Liver (tissue), 9 donors: Measurements from ENCODE around the gene SLC8A1. TPM values are rescaled to one million over a fixed set of nuclear protein-coding genes. Genes with fewer than 3 reads are reported as not detected.
A peak's percentile ranks its signal among the peaks of the same experiment; 100 is the strongest.

Experiments used
- DNase-seq: peaks from one replicate; pipeline ENCODE4 v3.0.0-alpha.2; 2017; ENCODE audit warnings: low spot score
- H3K27ac ChIP-seq, 2 donors: one replicate each; pipeline ENCODE4 v1.7.0; 2013; ENCODE audit warnings: inconsistent platforms in 2 of 2, low read length in 2 of 2, control low read depth in 1 of 2, low read depth in 1 of 2, mild to moderate bottlenecking in 1 of 2
- H3K27me3 ChIP-seq, 4 donors: one replicate each; pipeline versions ENCODE4 v1.6.1 to v1.7.0; 2013; ENCODE audit warnings: low read length in 3 of 4, inconsistent platforms in 1 of 4, mild to moderate bottlenecking in 1 of 4, moderate library complexity in 1 of 4; ENCODE audit not compliant: control insufficient read depth in 4 of 4, insufficient read depth in 4 of 4
- H3K36me3 ChIP-seq, 4 donors: one replicate each; pipeline versions ENCODE4 v1.6.1 to v1.7.0; 2013; ENCODE audit warnings: low read length in 3 of 4, mild to moderate bottlenecking in 3 of 4, low read depth in 1 of 4, moderate library complexity in 1 of 4; ENCODE audit not compliant: control insufficient read depth in 4 of 4, insufficient read depth in 3 of 4
- H3K4me1 ChIP-seq, 4 donors: one replicate each; pipeline versions ENCODE4 v1.6.1 to v1.7.0; 2013; ENCODE audit warnings: low read length in 3 of 4, mild to moderate bottlenecking in 3 of 4, moderate library complexity in 1 of 4; ENCODE audit not compliant: control insufficient read depth in 4 of 4, insufficient read depth in 4 of 4
- H3K4me3 ChIP-seq, 3 donors: one replicate each; pipeline versions ENCODE4 v1.6.1 to v1.7.0; 2013; ENCODE audit warnings: low read length in 3 of 3, control low read depth in 1 of 3, low read depth in 1 of 3, mild to moderate bottlenecking in 1 of 3
- H3K9ac ChIP-seq, 2 donors: one replicate each; pipeline ENCODE4 v1.7.0; 2013; ENCODE audit warnings: low read length in 2 of 2, mild to moderate bottlenecking in 2 of 2, moderate library complexity in 2 of 2, control low read depth in 1 of 2, low read depth in 1 of 2
- H3K9me3 ChIP-seq, 4 donors: one replicate each; pipeline versions ENCODE4 v1.6.1 to v1.7.0; 2013; ENCODE audit warnings: low read length in 3 of 4; ENCODE audit not compliant: control insufficient read depth in 4 of 4
- ATF3 ChIP-seq: IDR thresholded peaks from 2 replicates; pipeline ENCODE4 v1.6.1; 2016; ENCODE audit warnings: antibody characterized with exemption
- EGR1 ChIP-seq, 2 donors: IDR thresholded peaks; 2 replicates each; pipeline ENCODE4 v1.6.1; 2016 to 2018; ENCODE audit warnings: antibody characterized with exemption in 2 of 2, low read depth in 2 of 2
- FOXA1 ChIP-seq: IDR thresholded peaks from 2 replicates; pipeline ENCODE4 v1.6.1; 2016; ENCODE audit warnings: antibody characterized with exemption
- FOXA2 ChIP-seq: IDR thresholded peaks from 2 replicates; pipeline ENCODE4 v1.6.1; 2016; ENCODE audit warnings: antibody characterized with exemption
- GABPA ChIP-seq, 2 donors: IDR thresholded peaks in 1 of 2; conservative IDR thresholded peaks in 1 of 2; 2 replicates each; pipeline ENCODE4 v1.6.1; 2016; ENCODE audit warnings: antibody characterized with exemption in 2 of 2, mild to moderate bottlenecking in 1 of 2, moderate library complexity in 1 of 2
- HNF4A ChIP-seq, 2 donors: conservative IDR thresholded peaks; 2 replicates each; pipeline ENCODE4 v1.6.1; 2016; ENCODE audit warnings: antibody characterized with exemption in 2 of 2, mild to moderate bottlenecking in 2 of 2
- HNF4G ChIP-seq: IDR thresholded peaks from 2 replicates; pipeline ENCODE4 v1.6.1; 2016; ENCODE audit warnings: antibody characterized with exemption
- JUND ChIP-seq, 2 donors: IDR thresholded peaks; 2 replicates each; pipeline ENCODE4 v1.6.1; 2016; ENCODE audit warnings: antibody characterized with exemption in 2 of 2
- NR2F2 ChIP-seq: IDR thresholded peaks from 2 replicates; pipeline ENCODE4 v1.6.1; 2016; ENCODE audit warnings: antibody characterized with exemption
- RAD21 ChIP-seq, 2 donors: IDR thresholded peaks; 2 replicates each; pipeline ENCODE4 v1.6.1; 2016; ENCODE audit warnings: antibody characterized with exemption in 2 of 2, mild to moderate bottlenecking in 2 of 2
- REST ChIP-seq: IDR thresholded peaks from 2 replicates; pipeline ENCODE4 v1.6.1; 2016; ENCODE audit warnings: antibody characterized with exemption, mild to moderate bottlenecking
- RXRA ChIP-seq, 2 donors: IDR thresholded peaks; 2 replicates each; pipeline ENCODE4 v1.6.1; 2017 to 2018; ENCODE audit warnings: antibody characterized with exemption in 2 of 2, mild to moderate bottlenecking in 1 of 2
- SP1 ChIP-seq: IDR thresholded peaks from 2 replicates; pipeline ENCODE4 v1.6.1; 2018; ENCODE audit warnings: antibody characterized with exemption, mild to moderate bottlenecking
- TAF1 ChIP-seq: conservative IDR thresholded peaks from 2 replicates; pipeline ENCODE4 v1.6.1; 2016; ENCODE audit warnings: antibody characterized with exemption, mild to moderate bottlenecking
- YY1 ChIP-seq: IDR thresholded peaks from 2 replicates; pipeline ENCODE4 v1.6.1; 2016; ENCODE audit warnings: antibody characterized with exemption, mild to moderate bottlenecking
- ZBTB33 ChIP-seq: IDR thresholded peaks from 2 replicates; pipeline ENCODE4 v1.6.1; 2016; ENCODE audit warnings: antibody characterized with exemption
- WGBS: extraction: QIAGEN DNeasy Blood & Tissue Kit; methylation state at CpG from one replicate; pipeline ENCODE4 v1.1.7; 2013; 5-methylcytosine and 5-hydroxymethylcytosine counted together
- polyA plus RNA-seq, 2 donors: library from polyadenylated mRNA; stranded (reverse) in 1 of 2; unstranded in 1 of 2; fragments of 200-250 nt in 1 of 2; fragments of >200 nt in 1 of 2; fragmentation: Nextera tagmentation in 1 of 2; extraction: Ambion mirVana in 1 of 2; gene quantifications; one replicate each; pipeline versions ENCODE4 v1.2.1 to v1.2.3, GENCODE V29; 2013 to 2015
- total RNA-seq, 2 donors: library from RNA; depleted of rRNA; stranded (reverse); fragments of >200 nt; gene quantifications; one replicate each; pipeline ENCODE4 v1.2.3, GENCODE V29; 2014
- TF ChIP-seq, protein P1 (sequence below): IDR thresholded peaks from 2 replicates; pipeline ENCODE4 v1.6.1; 2016; ENCODE audit warnings: antibody characterized with exemption
- TF ChIP-seq, protein P2 (sequence below): fragments of 150-350 bp; IDR thresholded peaks from 2 replicates; pipeline ENCODE4 v1.5.1; 2017; ENCODE audit warnings: improper control_type of control experiment, low read depth, low read length; ENCODE audit not compliant: missing input control
- donor health status: healthy.
- donor health status: healthy.
- donor health status: healthy.
- donor health status: healthy.
- donor health status: healthy.

SLC8A1 gene
- total and polyA plus RNA-seq, 4 donors: 1.2 to 18.5 (median 8.2) TPM

GRCh38 chr2:40397765-40398164, 54.1 kb downstream of the SLC8A1 start:
- Histone ChIP-seq H3K36me3 (no peaks in the 10 kb centered on the region), H3K27ac (no peak overlapping the region), H3K27me3 (no peaks in the 10 kb centered on the region), H3K4me1 (no peaks in the 10 kb centered on the region), H3K4me3 (no peak overlapping the region), H3K9ac (no peak overlapping the region), H3K9me3 (no peaks in the 10 kb centered on the region)
- WGBS: 73% methylated on average over 1 of the region's 1 CpG
- no peak for DNase-seq
- TF ChIP-seq RXRA (IDR thresholded peaks at IDR 0.05): peak; percentile 68 to 69
- TF ChIP-seq SP1: peak; percentile 34
- no peak for TF ChIP-seq YY1

DNA sequence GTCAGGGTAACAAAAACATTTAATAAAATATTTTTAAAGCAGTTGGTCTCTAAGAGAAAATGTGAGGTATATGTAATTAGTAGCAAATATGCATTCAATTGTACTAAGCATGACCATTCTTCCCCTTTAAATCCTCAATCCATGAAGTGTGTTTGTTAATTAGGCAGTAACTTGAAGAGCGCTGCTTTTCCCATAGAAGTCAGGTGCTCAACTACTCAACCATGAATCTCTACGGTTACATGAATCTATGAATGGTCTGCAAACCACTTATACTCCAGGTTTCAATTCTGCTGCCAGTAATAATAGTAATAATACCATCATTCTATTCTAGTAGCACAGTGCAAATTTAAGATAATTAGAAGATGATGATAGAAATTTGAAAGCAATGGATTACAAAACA, 55.8 kb downstream of the SLC8A1 start:
- Histone ChIP-seq H3K36me3 (no peaks in the 10 kb centered on the region), H3K4me3 (no peak overlapping the region), H3K4me1 (no peaks in the 10 kb centered on the region), H3K27me3 (no peaks in the 10 kb centered on the region), H3K9me3 (no peaks in the 10 kb centered on the region), H3K27ac (no peak overlapping the region), H3K9ac (no peak overlapping the region)
- TF ChIP-seq NR2F2: no peak
- TF ChIP-seq TAF1: no peak
- TF ChIP-seq HNF4A (conservative IDR thresholded peaks at IDR 0.05): no peak
- TF ChIP-seq RAD21 (IDR thresholded peaks at IDR 0.05): no peak
- TF ChIP-seq, protein P1, sequence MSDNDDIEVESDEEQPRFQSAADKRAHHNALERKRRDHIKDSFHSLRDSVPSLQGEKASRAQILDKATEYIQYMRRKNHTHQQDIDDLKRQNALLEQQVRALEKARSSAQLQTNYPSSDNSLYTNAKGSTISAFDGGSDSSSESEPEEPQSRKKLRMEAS: no peak
- TF ChIP-seq, protein P2, sequence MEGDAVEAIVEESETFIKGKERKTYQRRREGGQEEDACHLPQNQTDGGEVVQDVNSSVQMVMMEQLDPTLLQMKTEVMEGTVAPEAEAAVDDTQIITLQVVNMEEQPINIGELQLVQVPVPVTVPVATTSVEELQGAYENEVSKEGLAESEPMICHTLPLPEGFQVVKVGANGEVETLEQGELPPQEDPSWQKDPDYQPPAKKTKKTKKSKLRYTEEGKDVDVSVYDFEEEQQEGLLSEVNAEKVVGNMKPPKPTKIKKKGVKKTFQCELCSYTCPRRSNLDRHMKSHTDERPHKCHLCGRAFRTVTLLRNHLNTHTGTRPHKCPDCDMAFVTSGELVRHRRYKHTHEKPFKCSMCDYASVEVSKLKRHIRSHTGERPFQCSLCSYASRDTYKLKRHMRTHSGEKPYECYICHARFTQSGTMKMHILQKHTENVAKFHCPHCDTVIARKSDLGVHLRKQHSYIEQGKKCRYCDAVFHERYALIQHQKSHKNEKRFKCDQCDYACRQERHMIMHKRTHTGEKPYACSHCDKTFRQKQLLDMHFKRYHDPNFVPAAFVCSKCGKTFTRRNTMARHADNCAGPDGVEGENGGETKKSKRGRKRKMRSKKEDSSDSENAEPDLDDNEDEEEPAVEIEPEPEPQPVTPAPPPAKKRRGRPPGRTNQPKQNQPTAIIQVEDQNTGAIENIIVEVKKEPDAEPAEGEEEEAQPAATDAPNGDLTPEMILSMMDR: no peak
- TF ChIP-seq HNF4G: no peak
- no peak for TF ChIP-seq FOXA1
- TF ChIP-seq REST: no peak
- no peak for TF ChIP-seq EGR1 (IDR thresholded peaks at IDR 0.05; ENCODE audit: low read depth in 2 of 2)
- no peak for TF ChIP-seq YY1
- TF ChIP-seq JUND (IDR thresholded peaks at IDR 0.05): no peak
- TF ChIP-seq RXRA (IDR thresholded peaks at IDR 0.05): no peak
- TF ChIP-seq FOXA2: no peak
- TF ChIP-seq ZBTB33: no peak
- TF ChIP-seq GABPA (IDR thresholded peaks at IDR 0.05 in 1 of 2, conservative IDR thresholded peaks at IDR 0.05 in 1 of 2): no peak
- TF ChIP-seq SP1: no peak
- no peak for TF ChIP-seq ATF3
- no peak for DNase-seq
- 74% methylated on average over 2 of the region's 2 CpGs for WGBS
